ENCODE data around the gene ACSL3.

ACSL3 gene

DNA sequence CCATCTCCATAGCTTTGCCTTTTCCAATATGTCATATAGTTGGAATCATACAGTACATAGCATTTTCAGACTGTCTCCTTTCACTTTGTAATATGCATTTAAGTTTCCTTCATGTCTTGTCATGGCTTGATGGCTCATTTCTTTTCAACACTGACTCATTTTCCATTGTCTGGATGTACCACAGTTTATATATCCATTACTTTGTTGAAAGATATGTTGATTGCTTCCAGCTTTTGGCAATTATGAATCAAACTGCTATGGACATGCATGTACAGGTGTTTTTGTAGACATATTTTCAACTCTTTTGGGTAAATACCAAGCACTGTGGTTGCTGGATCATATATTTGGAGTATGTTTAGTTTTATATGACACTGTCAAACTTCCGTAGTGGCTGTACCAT lies 26.3 kb downstream of the ACSL3 start:
- Histone ChIP-seq H3K9me3 (ENCODE audit: insufficient read depth, low read depth, low read length) (peaks cover 4% of the 10 kb centered on the region), H3K4me3 (ENCODE audit: low read length) (no peak overlapping the region), H3K27me3 (ENCODE audit: insufficient read depth, low read length) (no peaks in the 10 kb centered on the region), H3K27ac (ENCODE audit: low read length) (no peak overlapping the region), H3K36me3 (ENCODE audit: insufficient read depth, low read depth, low read length) (no peaks in the 10 kb centered on the region), H3K4me1 (ENCODE audit: insufficient read depth, low read length) (peaks cover 8% of the 10 kb centered on the region; the same call in 1 of the 2 replicates), H3K9ac (ENCODE audit: low read depth, low read length) (no peak overlapping the region)

DNA sequence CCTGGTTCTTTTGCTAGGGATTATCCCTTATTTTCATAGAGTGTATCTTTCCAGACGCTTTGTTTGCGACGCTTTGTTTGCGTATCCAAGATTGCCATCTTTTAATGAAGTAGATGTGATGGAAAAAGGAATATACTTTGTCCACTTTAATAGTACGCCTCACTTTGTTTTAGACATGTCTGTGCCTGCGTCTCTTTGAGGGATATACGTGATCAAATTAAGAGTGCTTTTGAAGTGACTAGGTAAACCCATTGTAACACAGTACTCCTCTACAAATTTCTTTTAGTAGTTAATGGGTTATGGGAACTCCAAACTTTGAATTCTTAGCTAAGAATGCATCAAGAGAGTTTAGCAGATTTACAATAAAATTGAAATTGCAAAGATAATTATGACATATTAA lies 27.9 kb downstream of the ACSL3 start:
- Histone ChIP-seq H3K27ac (ENCODE audit: low read length) (no peak overlapping the region), H3K27me3 (ENCODE audit: insufficient read depth, low read length) (no peaks in the 10 kb centered on the region), H3K36me3 (ENCODE audit: insufficient read depth, low read depth, low read length) (no peaks in the 10 kb centered on the region), H3K9ac (ENCODE audit: low read depth, low read length) (no peak overlapping the region), H3K4me3 (ENCODE audit: low read length) (no peak overlapping the region), H3K9me3 (ENCODE audit: insufficient read depth, low read depth, low read length) (no peaks in the 10 kb centered on the region), H3K4me1 (ENCODE audit: insufficient read depth, low read length) (peaks cover 11% of the 10 kb centered on the region; the same call in 1 of the 2 replicates)

- no peaks in the 10 kb centered on the region for H3K27me3 ChIP-seq (ENCODE audit: insufficient read depth, low read length)
- no peak overlapping the region for H3K4me3 ChIP-seq (ENCODE audit: low read length)
- no peak overlapping the region for H3K9ac ChIP-seq (ENCODE audit: low read depth, low read length)
- H3K9me3 ChIP-seq (ENCODE audit: insufficient read depth, low read depth, low read length) = no peaks in the 10 kb centered on the region
- H3K27ac ChIP-seq (ENCODE audit: low read length) = no peak overlapping the region
- no peaks in the 10 kb centered on the region for H3K36me3 ChIP-seq (ENCODE audit: insufficient read depth, low read depth, low read length)
- H3K4me1 ChIP-seq (ENCODE audit: insufficient read depth, low read length) = peaks cover 7% of the 10 kb centered on the region; the same call in 1 of the 2 replicates
Measured at GRCh38 chr2:222891890-222892289, 31.1 kb downstream of the ACSL3 start.

DNA sequence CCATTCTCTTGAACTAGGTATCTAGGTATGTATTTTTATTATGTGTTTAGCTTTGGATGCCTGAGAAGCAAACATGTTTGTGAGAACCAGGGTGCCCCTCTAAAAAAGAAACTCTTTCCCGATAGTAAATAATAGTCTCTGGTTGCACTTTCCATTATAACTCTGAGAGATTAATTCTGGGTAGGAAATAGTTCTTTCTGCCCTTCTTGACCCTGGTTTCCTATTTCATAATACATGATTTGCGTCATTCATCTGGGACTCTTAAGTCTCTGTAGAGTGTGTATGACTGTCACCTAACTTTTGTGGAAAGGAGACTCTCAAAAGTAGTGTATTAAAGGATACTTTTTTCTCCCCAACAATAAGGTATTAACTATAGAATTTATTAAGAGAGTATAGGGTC lies 31.5 kb downstream of the ACSL3 start:
- no peak overlapping the region for H3K4me3 ChIP-seq (ENCODE audit: low read length)

DNA sequence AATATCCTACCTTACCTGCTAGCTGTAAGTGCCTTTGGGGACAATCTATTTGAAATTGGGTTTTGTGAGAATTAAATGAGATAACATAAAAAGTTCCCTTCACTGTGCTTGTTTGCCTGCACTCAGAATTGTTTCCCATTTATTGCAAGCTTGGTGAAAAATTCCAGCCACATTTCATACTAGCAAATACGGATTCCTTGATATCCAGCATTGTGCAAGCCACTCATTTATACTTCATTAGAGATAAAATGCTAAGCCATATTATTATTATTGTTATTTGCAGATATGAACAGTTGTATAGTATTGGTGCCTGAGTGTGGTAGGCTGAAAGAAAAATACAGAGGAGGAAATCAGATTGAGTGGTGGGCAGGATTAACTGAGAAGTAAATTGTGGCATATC lies 31.9 kb downstream of the ACSL3 start:
- Histone ChIP-seq H3K9ac (ENCODE audit: low read depth, low read length) (no peak overlapping the region), H3K27ac (ENCODE audit: low read length) (no peak overlapping the region), H3K4me1 (ENCODE audit: insufficient read depth, low read length) (peaks cover 7% of the 10 kb centered on the region; the same call in 1 of the 2 replicates), H3K36me3 (ENCODE audit: insufficient read depth, low read depth, low read length) (no peaks in the 10 kb centered on the region), H3K4me3 (ENCODE audit: low read length) (no peak overlapping the region), H3K9me3 (ENCODE audit: insufficient read depth, low read depth, low read length) (no peaks in the 10 kb centered on the region), H3K27me3 (ENCODE audit: insufficient read depth, low read length) (no peaks in the 10 kb centered on the region)

More for the DNA sequence above, 31.5 kb downstream of the ACSL3 start:
- H3K27ac ChIP-seq (ENCODE audit: low read length) = no peak overlapping the region
- no peak overlapping the region for H3K9ac ChIP-seq (ENCODE audit: low read depth, low read length)
- peaks cover 7% of the 10 kb centered on the region; the same call in 1 of the 2 replicates for H3K4me1 ChIP-seq (ENCODE audit: insufficient read depth, low read length)
- no peaks in the 10 kb centered on the region for H3K9me3 ChIP-seq (ENCODE audit: insufficient read depth, low read depth, low read length)
- H3K36me3 ChIP-seq (ENCODE audit: insufficient read depth, low read depth, low read length) = no peaks in the 10 kb centered on the region
- no peaks in the 10 kb centered on the region for H3K27me3 ChIP-seq (ENCODE audit: insufficient read depth, low read length)

GRCh38 chr2:222893716-222894115 lies 32.9 kb downstream of the ACSL3 start:
- Histone ChIP-seq H3K4me3 (ENCODE audit: low read length) (no peak overlapping the region), H3K27ac (ENCODE audit: low read length) (no peak overlapping the region), H3K27me3 (ENCODE audit: insufficient read depth, low read length) (no peaks in the 10 kb centered on the region), H3K9ac (ENCODE audit: low read depth, low read length) (no peak overlapping the region), H3K9me3 (ENCODE audit: insufficient read depth, low read depth, low read length) (no peaks in the 10 kb centered on the region), H3K4me1 (ENCODE audit: insufficient read depth, low read length) (peaks cover 7% of the 10 kb centered on the region; the same call in 1 of the 2 replicates), H3K36me3 (ENCODE audit: insufficient read depth, low read depth, low read length) (no peaks in the 10 kb centered on the region)

- Histone ChIP-seq H3K27me3 (ENCODE audit: insufficient read depth, low read length) (no peaks in the 10 kb centered on the region), H3K4me3 (ENCODE audit: low read length) (no peak overlapping the region), H3K9me3 (ENCODE audit: insufficient read depth, low read depth, low read length) (no peaks in the 10 kb centered on the region), H3K27ac (ENCODE audit: low read length) (no peak overlapping the region), H3K36me3 (ENCODE audit: insufficient read depth, low read depth, low read length) (no peaks in the 10 kb centered on the region), H3K9ac (ENCODE audit: low read depth, low read length) (no peak overlapping the region), H3K4me1 (ENCODE audit: insufficient read depth, low read length) (peaks cover 10% of the 10 kb centered on the region; the same call in 1 of the 2 replicates)
Measured at GRCh38 chr2:222895144-222895543, 34.3 kb downstream of the ACSL3 start.

GRCh38 chr2:222897898-222898297 lies 37.1 kb downstream of the ACSL3 start:
- H3K27ac ChIP-seq (ENCODE audit: low read length) = no peak overlapping the region
- H3K4me1 ChIP-seq (ENCODE audit: insufficient read depth, low read length) = peaks cover 23% of the 10 kb centered on the region; the same call in 1 of the 2 replicates
- H3K9ac ChIP-seq (ENCODE audit: low read depth, low read length) = no peak overlapping the region
- no peaks in the 10 kb centered on the region for H3K9me3 ChIP-seq (ENCODE audit: insufficient read depth, low read depth, low read length)
- H3K36me3 ChIP-seq (ENCODE audit: insufficient read depth, low read depth, low read length) = peaks cover 5% of the 10 kb centered on the region; the same call in 1 of the 2 replicates
- no peaks in the 10 kb centered on the region for H3K27me3 ChIP-seq (ENCODE audit: insufficient read depth, low read length)
- H3K4me3 ChIP-seq (ENCODE audit: low read length) = no peak overlapping the region

GRCh38 chr2:222899413-222900181 lies 38.8 kb downstream of the ACSL3 start:
- Histone ChIP-seq H3K9me3 (ENCODE audit: insufficient read depth, low read depth, low read length) (no peaks in the 10 kb centered on the region), H3K27me3 (ENCODE audit: insufficient read depth, low read length) (no peaks in the 10 kb centered on the region), H3K4me1 (ENCODE audit: insufficient read depth, low read length) (peaks cover 20% of the 10 kb centered on the region; the same call in 1 of the 2 replicates), H3K27ac (ENCODE audit: low read length) (no peak overlapping the region), H3K9ac (ENCODE audit: low read depth, low read length) (no peak overlapping the region), H3K36me3 (ENCODE audit: insufficient read depth, low read depth, low read length) (peaks cover 7% of the 10 kb centered on the region; the same call in 1 of the 2 replicates), H3K4me3 (ENCODE audit: low read length) (no peak overlapping the region)

- H3K36me3 ChIP-seq (ENCODE audit: insufficient read depth, low read depth, low read length) = peaks cover 13% of the 10 kb centered on the region; the same call in 1 of the 2 replicates
- no peaks in the 10 kb centered on the region for H3K9me3 ChIP-seq (ENCODE audit: insufficient read depth, low read depth, low read length)
- H3K4me3 ChIP-seq (ENCODE audit: low read length) = no peak overlapping the region
- no peaks in the 10 kb centered on the region for H3K27me3 ChIP-seq (ENCODE audit: insufficient read depth, low read length)
- no peak overlapping the region for H3K9ac ChIP-seq (ENCODE audit: low read depth, low read length)
- no peak overlapping the region for H3K27ac ChIP-seq (ENCODE audit: low read length)
- peaks cover 17% of the 10 kb centered on the region; the same call in 1 of the 2 replicates for H3K4me1 ChIP-seq (ENCODE audit: insufficient read depth, low read length)
Measured at GRCh38 chr2:222900354-222900753, 39.5 kb downstream of the ACSL3 start.

- Histone ChIP-seq H3K4me3 (ENCODE audit: low read length) (no peak overlapping the region), H3K36me3 (ENCODE audit: insufficient read depth, low read depth, low read length) (peaks cover 20% of the 10 kb centered on the region; the same call in 1 of the 2 replicates), H3K27ac (ENCODE audit: low read length) (no peak overlapping the region), H3K9me3 (ENCODE audit: insufficient read depth, low read depth, low read length) (no peaks in the 10 kb centered on the region), H3K4me1 (ENCODE audit: insufficient read depth, low read length) (peaks cover 23% of the 10 kb centered on the region), H3K27me3 (ENCODE audit: insufficient read depth, low read length) (no peaks in the 10 kb centered on the region), H3K9ac (ENCODE audit: low read depth, low read length) (no peak overlapping the region)
Measured at GRCh38 chr2:222902660-222903059, 41.8 kb downstream of the ACSL3 start.
